Activated T-cell treated with anti-CD3 and anti-CD28 coated beads, Interleukin-2, amount 50 U/mL, for 4 hours (primary cell): ENCODE results near the gene FAN1. TPM values are rescaled to one million over a fixed set of nuclear protein-coding genes. Genes with fewer than 3 reads are reported as not detected.
A peak's percentile ranks its signal among the peaks of the same experiment; 100 is the strongest.
"Not testable (repeated sequence)": the region's sequence is repeated elsewhere in the genome, so short reads cannot be mapped to it uniquely, and the experiment has no call there.

Experiments
- ATAC-seq, 2 donors: fragments of 200-7000 bp; cut with Tn5 transposase; one replicate each; pipeline ENCODE4 v1.10.0; 2021
- DNase-seq: peaks from one replicate; pipeline ENCODE4 v3.0.0-alpha.2; 2020
- H3K27me3 Mint-ChIP-seq: one replicate; pipeline ENCODE4 v1.8.0; 2021; ENCODE audit warnings: low read depth, mixed read lengths
- H3K36me3 Mint-ChIP-seq: one replicate; pipeline ENCODE4 v1.8.0; 2022; ENCODE audit warnings: mixed read lengths; ENCODE audit not compliant: insufficient read depth
- H3K4me1 Mint-ChIP-seq: one replicate; pipeline ENCODE4 v1.8.0; 2021; ENCODE audit warnings: low read depth, mixed read lengths
- H3K4me3 Mint-ChIP-seq: one replicate; pipeline ENCODE4 v1.8.0; 2021; ENCODE audit warnings: mild to moderate bottlenecking, moderate library complexity, mixed read lengths
- H3K9me3 Mint-ChIP-seq: one replicate; pipeline ENCODE4 v1.8.0; 2021; ENCODE audit warnings: mixed read lengths
- total RNA-seq, 3 donors: library from RNA; stranded (reverse); gene quantifications; one replicate each; pipeline ENCODE4 v1.2.1, GENCODE V29; 2021

FAN1 gene
- total RNA-seq: 10 to 100 TPM; 15.6 to 18.1 (median 16.7) TPM

- H3K27me3 Mint-ChIP-seq: no peaks in the 10 kb centered on the region
- no peaks in the 10 kb centered on the region for H3K9me3 Mint-ChIP-seq
- peak within 1 kb of the TSS; percentile 90 for H3K4me3 Mint-ChIP-seq
- DNase-seq (peak; percentile 73), ATAC-seq (peak; percentile 90 to 94)
- H3K36me3 Mint-ChIP-seq: peaks cover 14% of the 10 kb centered on the region
- H3K4me1 Mint-ChIP-seq: peaks cover 27% of the 10 kb centered on the region
These were observed at the start of gene FAN1 for GRCh38 chr15:30903497-30904187. TSS of gene FAN1 (plus strand) at chr15:30903915. CDS start at chr15:30904664, 749 bp downstream.

- ATAC-seq: peak; percentile 27 to 58
- no peaks in the 10 kb centered on the region for H3K36me3 Mint-ChIP-seq
- no peaks in the 10 kb centered on the region for H3K9me3 Mint-ChIP-seq
- no peak overlapping the region for H3K4me3 Mint-ChIP-seq
- no peaks in the 10 kb centered on the region for H3K27me3 Mint-ChIP-seq
- no peak for DNase-seq
- peaks cover 4% of the 10 kb centered on the region for H3K4me1 Mint-ChIP-seq
These were observed 44.4 kb upstream of the FAN1 start for GRCh38 chr15:30859091-30859874.

- no peaks in the 10 kb centered on the region for H3K36me3 Mint-ChIP-seq
- ATAC-seq: no peak
- no peak for DNase-seq
- peaks cover 3% of the 10 kb centered on the region for H3K27me3 Mint-ChIP-seq
- no peaks in the 10 kb centered on the region for H3K4me1 Mint-ChIP-seq
- no peak overlapping the region for H3K4me3 Mint-ChIP-seq
- no peaks in the 10 kb centered on the region for H3K9me3 Mint-ChIP-seq
These were observed 38.5 kb upstream of the FAN1 start for GRCh38 chr15:30865257-30865656.

- H3K27me3 Mint-ChIP-seq: peaks cover 3% of the 10 kb centered on the region
- peaks cover 7% of the 10 kb centered on the region for H3K4me1 Mint-ChIP-seq
- H3K9me3 Mint-ChIP-seq: no peaks in the 10 kb centered on the region
- H3K4me3 Mint-ChIP-seq: no peak overlapping the region
- H3K36me3 Mint-ChIP-seq: no peaks in the 10 kb centered on the region
- no peak for ATAC-seq
- no peak for DNase-seq
These were observed 33.0 kb upstream of the FAN1 start for GRCh38 chr15:30870681-30871080.

- H3K4me3 Mint-ChIP-seq: no peak overlapping the region
- peaks cover 7% of the 10 kb centered on the region for H3K4me1 Mint-ChIP-seq
- H3K27me3 Mint-ChIP-seq: no peaks in the 10 kb centered on the region
- DNase-seq: no peak
- ATAC-seq: peak; percentile 84 to 88
- H3K36me3 Mint-ChIP-seq: no peaks in the 10 kb centered on the region
- no peaks in the 10 kb centered on the region for H3K9me3 Mint-ChIP-seq
These were observed 31.4 kb upstream of the FAN1 start for GRCh38 chr15:30872341-30872748.

GRCh38 chr15:30877070-30877469 is 26.6 kb upstream of the FAN1 start:
- no peaks in the 10 kb centered on the region for H3K9me3 Mint-ChIP-seq
- no peaks in the 10 kb centered on the region for H3K27me3 Mint-ChIP-seq
- ATAC-seq: no peak
- H3K4me1 Mint-ChIP-seq: peaks cover 7% of the 10 kb centered on the region
- peaks cover 3% of the 10 kb centered on the region for H3K36me3 Mint-ChIP-seq
- no peak for DNase-seq
- H3K4me3 Mint-ChIP-seq: no peak overlapping the region

GRCh38 chr15:30878515-30878914 is 25.2 kb upstream of the FAN1 start:
- no peak for ATAC-seq
- Mint-ChIP-seq H3K36me3 (peaks cover 3% of the 10 kb centered on the region), H3K4me3 (no peak overlapping the region), H3K27me3 (no peaks in the 10 kb centered on the region), H3K4me1 (peaks cover 7% of the 10 kb centered on the region), H3K9me3 (no peaks in the 10 kb centered on the region)
- no peak for DNase-seq

GRCh38 chr15:30882849-30883433 is 20.8 kb upstream of the FAN1 start:
- Mint-ChIP-seq H3K27me3 (no peaks in the 10 kb centered on the region), H3K9me3 (no peaks in the 10 kb centered on the region), H3K36me3 (peaks cover 2% of the 10 kb centered on the region), H3K4me1 (peaks cover 7% of the 10 kb centered on the region), H3K4me3 (no peak overlapping the region)
- DNase-seq: peak; percentile 17
- peak; percentile 84 to 97 for ATAC-seq

- ATAC-seq, H3K36me3 Mint-ChIP-seq, H3K27me3 Mint-ChIP-seq, H3K4me3 Mint-ChIP-seq, H3K4me1 Mint-ChIP-seq, H3K9me3 Mint-ChIP-seq, DNase-seq: not testable (repeated sequence)
These were observed 20.0 kb upstream of the FAN1 start for GRCh38 chr15:30883666-30884065.

GRCh38 chr15:30885814-30886213 is 17.9 kb upstream of the FAN1 start:
- no peaks in the 10 kb centered on the region for H3K36me3 Mint-ChIP-seq
- no peak for DNase-seq
- no peaks in the 10 kb centered on the region for H3K9me3 Mint-ChIP-seq
- H3K27me3 Mint-ChIP-seq: no peaks in the 10 kb centered on the region
- peaks cover 7% of the 10 kb centered on the region for H3K4me1 Mint-ChIP-seq
- H3K4me3 Mint-ChIP-seq: no peak overlapping the region
- ATAC-seq: no peak

GRCh38 chr15:30889196-30889595 is 14.5 kb upstream of the FAN1 start:
- H3K4me3 Mint-ChIP-seq: no peak overlapping the region
- H3K9me3 Mint-ChIP-seq: no peaks in the 10 kb centered on the region
- DNase-seq (no peak), ATAC-seq (no peak)
- H3K27me3 Mint-ChIP-seq: no peaks in the 10 kb centered on the region
- H3K36me3 Mint-ChIP-seq: no peaks in the 10 kb centered on the region
- no peaks in the 10 kb centered on the region for H3K4me1 Mint-ChIP-seq

- ATAC-seq (no peak), DNase-seq (no peak)
- Mint-ChIP-seq H3K27me3 (peaks cover 2% of the 10 kb centered on the region), H3K36me3 (no peaks in the 10 kb centered on the region), H3K9me3 (no peaks in the 10 kb centered on the region), H3K4me1 (peaks cover 3% of the 10 kb centered on the region), H3K4me3 (no peak overlapping the region)
These were observed 8.1 kb upstream of the FAN1 start for GRCh38 chr15:30895461-30896210.

GRCh38 chr15:30896211-30896606 is 7.5 kb upstream of the FAN1 start:
- Mint-ChIP-seq H3K9me3 (no peaks in the 10 kb centered on the region), H3K4me3 (no peak overlapping the region), H3K27me3 (peaks cover 2% of the 10 kb centered on the region), H3K36me3 (no peaks in the 10 kb centered on the region), H3K4me1 (peaks cover 3% of the 10 kb centered on the region)
- ATAC-seq (no peak), DNase-seq (no peak)

- Mint-ChIP-seq H3K4me1 (peaks cover 24% of the 10 kb centered on the region), H3K27me3 (peaks cover 2% of the 10 kb centered on the region), H3K9me3 (no peaks in the 10 kb centered on the region), H3K4me3 (no peak overlapping the region), H3K36me3 (peaks cover 13% of the 10 kb centered on the region)
- ATAC-seq (no peak), DNase-seq (no peak)
These were observed 1.8 kb upstream of the FAN1 start for GRCh38 chr15:30901889-30902288.
